Posterior vena cava (tissue), 2 donors: ENCODE results near the gene LHFPL3. TPM values are rescaled to one million over a fixed set of nuclear protein-coding genes. Genes with fewer than 3 reads are reported as not detected.

Experiments
- DNase-seq: peaks from one replicate; pipeline ENCODE4 v3.0.0-alpha.2; 2020; ENCODE audit warnings: low spot score
- intact Hi-C, 2 donors: fragments of 100-400 bp; cut with DNase I; formaldehyde crosslinking; loops; one replicate each; pipeline versions ENCODE4 v1.14.1 to v1.14.2; 2022 to 2023
- total RNA-seq, 2 donors: library from RNA; stranded (reverse); fragmentation: NEBNext Ultra II Directional; extraction: Animal tissue kit (Norgen Biotek cat#: 25700); gene quantifications; one replicate each; pipeline ENCODE4 v1.2.1, GENCODE V29; 2021
- donor health status: DM: yes; HTN: yes; CAD: no.
- donor health status: DM: yes; HTN: yes; CAD: no.

The LHFPL3 gene
- total RNA-seq, 2 donors from 2014 or later: not detected

GRCh38 chr7:104773796-104774195, 445.4 kb downstream of the LHFPL3 start:
- intact Hi-C loops: no loop called here

GRCh38 chr7:104775531-104775930, 447.1 kb downstream of the LHFPL3 start:
- no peak for DNase-seq
- intact Hi-C loops: no loop called here

More at GRCh38 chr7:104773796-104774195, 445.4 kb downstream of the LHFPL3 start:
- no peak for DNase-seq

- intact Hi-C loops: no loop called here
- DNase-seq: no peak
These were observed 448.9 kb downstream of the LHFPL3 start for GRCh38 chr7:104777301-104777800.

- intact Hi-C loops: no loop called here
- DNase-seq: no peak
These were observed 451.5 kb downstream of the LHFPL3 start for GRCh38 chr7:104779888-104780287.

- DNase-seq: no peak
- intact Hi-C loops: no loop called here
These were observed 456.3 kb downstream of the LHFPL3 start for GRCh38 chr7:104784686-104785085.

- intact Hi-C loops: no loop called here
- DNase-seq: no peak
These were observed 461.4 kb downstream of the LHFPL3 start for GRCh38 chr7:104789780-104790179.

- DNase-seq: no peak
- intact Hi-C loops: no loop called here
These were observed 462.0 kb downstream of the LHFPL3 start for GRCh38 chr7:104790440-104790839.

- intact Hi-C loops: no loop called here
These were observed 462.7 kb downstream of the LHFPL3 start for GRCh38 chr7:104791080-104791479.

GRCh38 chr7:104793066-104793465, 464.7 kb downstream of the LHFPL3 start:
- no peak for DNase-seq
- intact Hi-C loops: no loop called here

More at GRCh38 chr7:104791080-104791479, 462.7 kb downstream of the LHFPL3 start:
- DNase-seq: no peak

- intact Hi-C loops: no loop called here
- DNase-seq: no peak
These were observed 465.8 kb downstream of the LHFPL3 start for GRCh38 chr7:104794154-104794553.

GRCh38 chr7:104794589-104794988, 466.2 kb downstream of the LHFPL3 start:
- intact Hi-C loops: no loop called here
- DNase-seq: no peak

GRCh38 chr7:104795086-104795485, 466.7 kb downstream of the LHFPL3 start:
- intact Hi-C loops: no loop called here
- no peak for DNase-seq

- no peak for DNase-seq
- intact Hi-C loops: no loop called here
These were observed 467.4 kb downstream of the LHFPL3 start for GRCh38 chr7:104795616-104796398.

- intact Hi-C loops: no loop called here
- no peak for DNase-seq
These were observed 471.9 kb downstream of the LHFPL3 start for GRCh38 chr7:104800307-104800706.

GRCh38 chr7:104801022-104801421, 472.6 kb downstream of the LHFPL3 start:
- DNase-seq: no peak
- intact Hi-C loops: no loop called here

- intact Hi-C loops: no loop called here
- DNase-seq: no peak
These were observed 475.5 kb downstream of the LHFPL3 start for GRCh38 chr7:104803931-104804330.

GRCh38 chr7:104804696-104805095, 476.3 kb downstream of the LHFPL3 start:
- DNase-seq: no peak
- intact Hi-C loops: no loop called here

GRCh38 chr7:104805449-104806317, 477.3 kb downstream of the LHFPL3 start:
- DNase-seq: no peak
- intact Hi-C loops: no loop called here

- intact Hi-C loops: no loop called here
These were observed 479.3 kb downstream of the LHFPL3 start for GRCh38 chr7:104807671-104808070.

GRCh38 chr7:104809906-104810305, 481.5 kb downstream of the LHFPL3 start:
- DNase-seq: no peak
- intact Hi-C loops: no loop called here

More at GRCh38 chr7:104807671-104808070, 479.3 kb downstream of the LHFPL3 start:
- no peak for DNase-seq
